ENCODE measurements around the gene PPP1R9B.

The PPP1R9B gene, protein sequence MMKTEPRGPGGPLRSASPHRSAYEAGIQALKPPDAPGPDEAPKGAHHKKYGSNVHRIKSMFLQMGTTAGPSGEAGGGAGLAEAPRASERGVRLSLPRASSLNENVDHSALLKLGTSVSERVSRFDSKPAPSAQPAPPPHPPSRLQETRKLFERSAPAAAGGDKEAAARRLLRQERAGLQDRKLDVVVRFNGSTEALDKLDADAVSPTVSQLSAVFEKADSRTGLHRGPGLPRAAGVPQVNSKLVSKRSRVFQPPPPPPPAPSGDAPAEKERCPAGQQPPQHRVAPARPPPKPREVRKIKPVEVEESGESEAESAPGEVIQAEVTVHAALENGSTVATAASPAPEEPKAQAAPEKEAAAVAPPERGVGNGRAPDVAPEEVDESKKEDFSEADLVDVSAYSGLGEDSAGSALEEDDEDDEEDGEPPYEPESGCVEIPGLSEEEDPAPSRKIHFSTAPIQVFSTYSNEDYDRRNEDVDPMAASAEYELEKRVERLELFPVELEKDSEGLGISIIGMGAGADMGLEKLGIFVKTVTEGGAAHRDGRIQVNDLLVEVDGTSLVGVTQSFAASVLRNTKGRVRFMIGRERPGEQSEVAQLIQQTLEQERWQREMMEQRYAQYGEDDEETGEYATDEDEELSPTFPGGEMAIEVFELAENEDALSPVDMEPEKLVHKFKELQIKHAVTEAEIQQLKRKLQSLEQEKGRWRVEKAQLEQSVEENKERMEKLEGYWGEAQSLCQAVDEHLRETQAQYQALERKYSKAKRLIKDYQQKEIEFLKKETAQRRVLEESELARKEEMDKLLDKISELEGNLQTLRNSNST

DNA sequence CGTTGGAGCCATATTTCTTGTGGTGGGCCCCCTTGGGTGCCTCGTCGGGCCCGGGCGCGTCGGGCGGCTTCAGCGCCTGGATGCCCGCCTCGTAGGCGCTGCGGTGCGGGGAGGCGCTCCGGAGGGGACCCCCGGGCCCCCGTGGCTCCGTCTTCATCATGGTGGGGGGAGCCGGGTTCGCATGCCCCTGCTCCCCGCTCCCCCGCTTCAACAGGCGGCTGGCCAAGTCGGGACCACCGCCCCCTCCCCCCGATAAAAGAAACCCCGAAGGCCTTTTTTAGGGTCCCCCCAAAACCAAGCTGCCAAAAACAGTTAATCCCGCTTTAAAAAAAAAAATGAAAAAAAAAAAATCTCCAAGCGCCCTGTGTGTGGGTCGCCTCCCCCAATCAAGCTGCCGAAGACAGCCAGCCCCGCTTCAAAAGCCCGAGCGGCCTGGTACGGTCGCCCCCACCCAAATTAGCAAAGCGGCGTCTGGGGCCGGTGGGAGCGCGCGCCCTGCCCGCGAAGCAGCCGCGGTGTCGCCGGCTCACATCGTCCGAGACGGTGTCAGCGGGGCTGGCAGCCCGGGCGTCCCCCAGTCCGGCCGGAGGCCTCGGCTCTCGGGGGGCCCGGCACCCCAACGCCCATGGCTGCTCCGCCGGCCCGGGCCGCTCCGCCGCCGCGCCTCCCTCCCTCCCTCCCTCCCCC lies at the start of gene PPP1R9B:
TSS of gene PPP1R9B (minus strand) at position 324 of the 687 bp plus-strand sequence. CDS start at position 160, 164 bp downstream.
- DNase-seq (ENCODE audit: low spot score): no peak

DNA sequence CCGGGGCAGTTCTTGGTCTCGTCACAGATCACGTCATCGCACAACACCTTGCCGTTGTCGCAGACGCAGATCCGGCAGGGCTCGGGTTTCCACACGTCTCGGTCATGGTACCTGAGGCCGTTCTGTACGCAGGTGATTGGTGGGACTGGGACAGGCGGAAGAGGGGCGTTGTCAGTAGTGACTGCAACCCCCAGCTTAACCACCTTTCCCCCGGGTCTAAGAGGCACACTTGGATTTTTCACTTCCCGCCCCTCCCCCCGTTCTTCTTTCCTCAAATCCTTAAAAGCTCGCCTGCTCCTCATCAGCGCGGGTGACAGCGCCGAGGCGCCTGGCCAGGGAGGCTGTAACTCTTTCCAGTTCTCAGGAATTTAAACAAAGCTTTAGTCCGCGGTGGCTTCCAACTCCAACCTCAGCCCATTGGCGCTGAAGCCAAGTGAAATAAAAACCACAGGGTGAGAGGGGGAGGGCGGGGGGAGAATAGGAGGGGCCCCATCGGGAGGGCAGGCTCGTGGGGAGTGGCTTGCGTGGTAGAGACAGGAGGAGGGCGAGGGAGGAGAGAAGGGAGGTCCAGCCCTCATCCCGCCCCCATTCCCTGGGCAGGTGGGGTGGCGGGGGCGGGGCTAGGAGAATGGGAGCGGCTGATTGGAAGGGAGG lies 49.5 kb upstream of the PPP1R9B start:
- DNase-seq (ENCODE audit: low spot score): peak; percentile 26

DNA sequence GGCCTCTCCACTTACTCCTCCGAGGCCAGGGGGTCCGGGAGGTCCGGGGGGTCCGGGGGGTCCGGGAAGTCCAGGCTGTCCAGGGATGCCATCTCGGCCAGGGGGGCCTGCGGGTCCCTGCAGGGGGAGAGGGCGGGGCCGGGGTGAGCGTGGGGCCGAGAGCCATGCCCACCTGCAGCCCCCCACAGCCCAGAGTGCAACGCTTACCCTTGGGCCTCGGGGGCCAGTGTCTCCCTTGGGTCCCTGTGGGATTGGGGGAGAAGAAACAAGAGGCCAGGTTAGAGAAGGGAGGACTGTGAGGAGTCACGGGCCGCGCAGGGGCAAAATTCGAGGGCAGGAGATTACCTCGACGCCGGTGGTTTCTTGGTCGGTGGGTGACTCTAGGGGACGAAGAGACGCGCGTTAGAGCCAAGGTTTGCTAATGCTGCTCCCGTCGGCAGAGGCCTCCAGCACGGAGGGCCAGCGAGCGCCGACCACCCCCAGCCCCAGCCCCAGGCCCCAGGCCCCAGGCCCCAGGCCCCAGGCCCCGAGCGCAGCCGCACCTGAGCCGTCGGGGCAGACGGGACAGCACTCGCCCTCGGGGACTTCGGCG lies 48.8 kb upstream of the PPP1R9B start:
- DNase-seq (ENCODE audit: low spot score): no peak

DNA sequence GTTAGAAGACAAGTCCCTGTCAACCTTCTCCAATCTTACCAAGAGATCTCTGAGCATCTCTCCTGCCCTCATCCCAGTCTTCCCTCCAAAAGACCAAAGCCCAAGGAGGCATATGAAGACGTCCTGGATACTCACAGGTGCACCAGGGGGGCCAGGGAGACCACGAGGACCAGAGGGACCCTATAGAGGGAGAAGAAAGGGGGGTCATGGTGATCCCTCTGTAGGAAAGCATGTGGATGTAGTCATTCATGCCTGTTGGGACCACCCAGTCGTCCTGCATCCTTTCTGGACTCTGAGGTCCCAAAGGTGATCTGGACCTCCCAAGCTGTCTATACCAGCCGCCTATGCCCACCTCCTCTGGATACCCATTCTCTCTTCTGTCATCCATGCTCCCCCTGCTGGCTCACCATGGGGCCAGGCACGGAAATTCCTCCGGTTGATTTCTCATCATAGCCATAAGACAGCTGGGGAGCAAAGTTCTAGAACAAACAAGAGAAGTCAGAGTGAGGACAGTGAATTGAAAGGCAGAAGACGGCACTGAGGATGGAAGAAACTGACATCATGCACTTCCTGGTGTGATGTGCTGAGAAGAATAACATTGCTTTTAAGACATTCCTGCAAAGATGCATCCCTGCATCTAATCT lies 47.7 kb upstream of the PPP1R9B start:
- DNase-seq (ENCODE audit: low spot score): peak; percentile 33

DNA sequence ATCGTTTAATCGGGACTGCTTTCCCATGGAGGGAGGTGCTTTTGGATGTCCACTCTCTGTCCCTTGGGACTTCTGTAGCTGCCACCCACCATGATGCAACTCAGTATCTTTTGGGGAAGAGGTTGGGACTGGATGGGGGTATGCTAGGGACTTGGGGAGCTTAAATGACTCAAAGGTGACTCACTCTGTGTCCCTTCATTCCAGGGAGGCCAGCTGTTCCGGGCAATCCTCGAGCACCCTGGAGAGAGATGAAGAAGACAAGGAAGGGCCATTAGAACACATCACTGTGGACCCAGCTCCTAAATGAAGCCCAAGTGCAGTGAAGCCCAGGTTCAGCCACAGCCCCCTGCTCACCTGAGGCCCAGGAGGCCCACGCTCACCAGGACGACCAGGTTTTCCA lies 46.3 kb upstream of the PPP1R9B start:
- DNase-seq (ENCODE audit: low spot score): no peak

DNA sequence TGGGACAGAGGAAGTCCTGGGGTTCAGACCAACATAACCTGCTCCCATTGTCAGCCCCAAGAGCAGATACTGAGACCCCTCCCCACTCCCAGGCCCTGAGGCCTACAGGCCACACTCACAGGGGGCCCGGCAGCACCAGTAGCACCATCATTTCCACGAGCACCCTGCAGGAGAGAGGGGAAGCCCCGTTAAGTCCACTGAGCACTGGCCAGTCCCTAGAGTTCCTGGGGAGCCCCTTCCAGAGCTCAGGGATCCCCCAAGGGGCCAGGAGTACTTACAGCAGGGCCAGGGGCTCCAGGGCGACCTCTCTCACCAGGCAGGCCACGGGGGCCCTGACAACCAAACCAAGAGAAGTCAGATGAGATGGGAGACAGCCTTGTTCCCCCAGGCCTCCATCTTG lies 45.6 kb upstream of the PPP1R9B start:
- DNase-seq (ENCODE audit: low spot score): no peak

DNA sequence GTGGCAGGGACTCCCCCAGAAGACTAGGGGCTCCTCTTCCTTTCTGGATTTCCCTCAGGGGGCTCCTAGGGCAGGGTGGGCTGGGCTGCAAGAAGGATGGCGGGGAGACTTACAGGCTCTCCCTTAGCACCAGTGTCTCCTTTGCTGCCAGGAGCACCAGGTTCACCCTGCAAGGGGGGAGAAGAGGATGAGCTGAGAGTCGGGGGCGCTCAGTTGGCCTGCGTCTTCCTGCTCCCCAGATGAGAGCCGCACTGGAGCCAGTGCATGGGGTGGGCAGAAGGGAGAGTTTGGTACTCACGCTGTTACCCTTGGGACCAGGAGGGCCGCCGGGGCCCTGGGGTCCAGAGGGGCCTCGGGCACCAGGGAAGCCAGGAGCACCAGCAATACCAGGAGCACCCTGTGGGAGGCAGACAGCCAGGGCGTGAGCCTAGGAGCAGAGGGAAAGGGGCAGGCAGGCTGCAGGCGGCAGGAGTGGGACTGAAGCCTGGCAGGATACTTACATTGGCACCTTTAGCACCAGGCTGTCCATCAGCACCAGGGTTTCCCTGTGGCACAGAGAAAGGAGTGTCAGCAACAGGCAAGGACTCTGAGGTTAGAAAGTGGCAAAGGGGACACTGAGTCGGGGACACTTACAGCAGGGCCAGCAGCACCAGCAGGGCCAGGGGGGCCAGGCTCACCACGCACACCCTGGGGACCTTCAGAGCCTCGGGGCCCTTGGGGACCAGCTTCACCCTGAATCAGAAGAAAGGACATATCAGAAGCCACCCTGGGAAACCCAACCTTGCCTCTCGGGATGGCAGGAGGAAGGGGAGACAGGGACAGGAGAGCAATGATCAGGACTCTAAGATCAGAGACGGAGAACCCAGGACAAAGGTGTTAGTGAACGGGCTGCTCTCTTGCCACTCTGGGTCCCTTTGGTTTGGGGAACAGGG lies 44.7 kb upstream of the PPP1R9B start:
- DNase-seq (ENCODE audit: low spot score): no peak

DNA sequence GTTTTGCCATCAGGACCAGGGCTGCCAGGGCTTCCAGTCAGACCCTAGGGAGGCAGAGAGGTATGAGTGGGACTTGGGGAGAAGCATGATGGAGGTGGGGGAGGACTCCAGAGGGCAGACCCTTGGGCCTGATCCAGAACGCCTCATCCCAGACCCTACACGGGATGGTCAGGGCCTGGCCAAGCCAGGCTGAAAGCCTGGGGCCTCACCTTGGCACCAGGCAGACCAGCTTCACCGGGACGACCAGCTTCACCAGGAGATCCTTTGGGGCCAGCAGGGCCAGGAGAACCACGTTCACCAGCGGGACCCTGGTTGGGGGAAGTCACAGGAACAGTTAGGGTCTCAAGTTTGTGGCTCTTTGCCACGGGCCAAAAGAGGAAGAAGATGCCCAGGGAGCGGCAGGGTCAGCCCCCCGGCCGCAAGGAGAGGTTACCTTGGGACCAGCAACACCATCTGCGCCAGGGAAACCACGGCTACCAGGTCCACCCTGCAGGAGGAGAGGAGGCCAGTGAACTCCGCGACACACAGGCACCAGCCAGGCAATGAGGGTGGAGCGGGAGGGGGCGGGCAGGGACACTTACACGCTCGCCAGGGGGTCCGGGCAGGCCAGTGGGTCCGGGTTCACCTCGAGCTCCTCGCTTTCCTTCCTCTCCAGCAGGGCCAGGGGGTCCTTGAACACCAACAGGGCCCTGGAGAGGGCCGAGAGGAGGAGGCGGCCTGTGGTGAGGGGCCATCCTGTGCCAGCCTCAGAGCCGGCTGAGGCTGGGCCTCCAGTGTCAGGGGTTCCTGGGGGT lies 43.9 kb upstream of the PPP1R9B start:
- no peak for DNase-seq (ENCODE audit: low spot score)

DNA sequence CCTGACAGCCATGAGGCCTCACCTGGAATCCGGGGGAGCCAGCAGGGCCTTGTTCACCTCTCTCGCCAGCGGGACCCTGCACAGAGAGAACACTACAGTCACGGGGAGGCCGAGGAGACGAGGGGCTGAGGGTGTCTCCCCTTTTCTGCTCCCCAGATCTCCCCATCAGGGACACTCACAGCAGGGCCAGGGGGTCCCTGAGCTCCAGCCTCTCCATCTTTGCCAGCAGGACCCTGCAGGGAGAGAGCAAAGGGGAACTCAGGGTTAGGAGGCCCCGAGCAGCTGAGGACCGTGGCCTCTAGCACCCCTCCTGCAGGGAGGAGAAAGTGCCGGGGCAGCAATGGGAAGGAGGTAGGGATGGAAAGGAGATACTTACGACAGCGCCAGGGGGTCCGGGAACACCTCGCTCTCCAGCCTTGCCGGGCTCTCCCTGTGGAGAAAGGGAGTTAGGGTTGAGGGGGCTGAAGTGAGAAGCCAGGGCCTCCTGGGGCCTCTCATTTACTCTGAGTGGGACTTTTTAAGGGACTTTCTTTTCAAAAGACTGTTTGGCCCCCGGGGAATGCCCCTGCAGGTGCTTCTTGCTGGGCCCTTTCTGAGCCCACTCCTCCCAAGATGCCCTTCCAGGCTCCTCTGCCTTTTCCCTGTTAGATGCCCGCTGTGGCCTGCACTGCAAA lies 42.3 kb upstream of the PPP1R9B start:
- no peak for DNase-seq (ENCODE audit: low spot score)

DNA sequence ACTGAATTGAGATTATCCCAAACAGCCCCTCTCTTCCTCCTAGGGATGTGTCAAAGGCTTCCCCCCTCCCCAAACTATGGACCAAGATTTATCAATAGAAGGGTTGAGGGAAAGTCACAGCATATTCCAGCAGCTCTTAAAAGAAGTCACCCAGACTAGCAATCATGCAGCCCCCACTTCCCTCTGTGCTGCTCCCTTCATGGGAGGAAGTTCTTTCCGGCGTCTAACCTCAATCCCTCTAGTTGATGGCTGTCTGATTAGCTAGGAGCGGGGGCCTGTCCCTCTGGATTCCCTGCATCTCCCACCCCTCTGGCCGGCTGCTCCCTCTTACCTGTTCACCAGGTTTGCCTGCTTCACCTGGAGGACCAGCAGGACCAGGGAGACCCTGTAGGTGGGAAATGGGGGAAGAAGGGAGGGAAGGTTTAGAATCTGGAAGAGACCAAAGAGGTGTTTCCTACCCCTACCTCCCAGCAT lies 41.7 kb upstream of the PPP1R9B start:
- DNase-seq (ENCODE audit: low spot score): no peak

DNA sequence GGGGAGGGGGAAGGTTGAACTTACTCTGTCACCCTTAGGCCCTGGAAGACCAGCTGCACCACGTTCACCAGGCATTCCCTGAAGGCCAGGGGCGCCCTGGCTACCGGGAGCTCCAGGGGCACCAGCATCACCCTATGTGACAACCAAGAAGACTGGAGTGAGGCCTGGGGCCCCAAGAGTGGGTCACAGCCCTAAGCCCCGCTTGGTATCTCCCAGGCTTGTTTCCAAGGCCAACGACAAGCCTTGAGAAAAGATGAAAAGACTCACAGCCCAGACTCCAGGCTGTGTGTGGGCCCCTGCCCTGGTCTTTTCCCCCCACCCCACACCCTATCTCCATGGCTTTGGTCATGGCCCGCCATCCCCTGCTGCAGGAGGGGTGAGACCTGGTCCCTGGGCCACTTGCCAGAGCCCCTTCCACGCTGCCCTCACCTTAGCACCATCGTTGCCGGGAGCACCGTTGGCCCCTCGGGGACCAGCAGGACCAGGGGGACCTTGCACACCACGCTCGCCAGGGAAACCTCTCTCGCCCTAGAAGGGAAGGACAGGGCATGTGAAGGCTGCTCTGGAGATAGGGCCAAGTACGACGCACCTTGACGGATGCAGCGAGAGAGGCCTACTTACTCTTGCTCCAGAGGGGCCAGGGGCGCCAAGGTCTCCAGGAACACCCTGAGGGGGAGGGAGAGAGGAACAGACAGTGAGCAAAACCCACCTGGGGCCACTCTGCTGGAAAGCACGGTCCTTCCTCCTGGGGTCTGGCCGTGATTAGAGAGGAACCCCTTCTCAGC lies 41.1 kb upstream of the PPP1R9B start:
- no peak for DNase-seq (ENCODE audit: low spot score)

DNA sequence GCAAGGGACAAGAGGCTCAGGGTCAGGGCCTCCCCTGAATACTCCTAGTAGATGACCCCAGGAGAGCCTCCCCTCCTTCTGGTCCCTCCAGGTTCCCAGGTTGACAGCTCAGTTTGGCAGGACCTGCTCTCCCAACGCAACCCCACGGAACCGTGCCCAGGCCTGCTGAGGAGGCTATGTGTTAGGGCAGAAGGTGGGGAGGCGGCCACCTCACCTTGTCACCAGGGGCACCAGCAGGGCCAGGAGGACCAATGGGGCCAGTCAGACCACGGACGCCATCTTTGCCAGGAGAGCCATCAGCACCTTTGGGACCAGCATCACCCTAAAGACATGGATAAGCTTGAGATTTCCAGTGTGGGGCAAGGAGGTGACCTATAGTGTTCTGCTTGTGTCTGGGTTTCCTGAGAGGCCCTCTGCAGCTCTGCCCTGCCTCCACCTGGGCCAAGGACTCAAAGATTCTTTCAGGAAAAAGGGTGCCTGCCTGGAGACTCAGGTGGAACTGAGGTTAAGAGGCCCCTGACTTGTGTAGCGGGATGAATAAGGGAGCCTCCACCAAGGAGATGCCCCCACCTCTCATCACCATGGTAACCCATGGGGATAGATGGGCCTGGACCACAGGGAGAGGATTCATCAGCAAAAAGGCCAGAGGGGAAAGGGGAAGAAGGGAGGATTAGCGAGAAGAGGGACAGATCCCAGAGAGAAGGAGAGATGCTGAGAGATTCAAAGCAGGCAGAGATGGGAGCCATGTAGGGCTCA lies 40.3 kb upstream of the PPP1R9B start:
- DNase-seq (ENCODE audit: low spot score): no peak

DNA sequence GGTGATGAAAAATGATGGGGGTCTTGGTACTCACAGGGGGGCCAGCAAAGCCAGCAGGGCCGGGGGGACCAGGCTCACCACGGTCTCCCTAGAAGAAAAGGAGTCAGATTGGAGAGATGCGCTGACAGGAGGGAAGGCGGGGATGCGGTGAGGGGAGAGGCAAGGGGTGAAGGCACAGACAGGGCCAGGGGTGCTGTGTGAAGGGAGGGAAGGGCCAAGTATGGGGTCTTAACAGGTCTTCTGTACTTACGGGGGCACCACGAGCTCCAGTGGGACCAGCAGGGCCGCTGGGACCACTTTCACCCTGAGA lies 39.8 kb upstream of the PPP1R9B start:
- no peak for DNase-seq (ENCODE audit: low spot score)

DNA sequence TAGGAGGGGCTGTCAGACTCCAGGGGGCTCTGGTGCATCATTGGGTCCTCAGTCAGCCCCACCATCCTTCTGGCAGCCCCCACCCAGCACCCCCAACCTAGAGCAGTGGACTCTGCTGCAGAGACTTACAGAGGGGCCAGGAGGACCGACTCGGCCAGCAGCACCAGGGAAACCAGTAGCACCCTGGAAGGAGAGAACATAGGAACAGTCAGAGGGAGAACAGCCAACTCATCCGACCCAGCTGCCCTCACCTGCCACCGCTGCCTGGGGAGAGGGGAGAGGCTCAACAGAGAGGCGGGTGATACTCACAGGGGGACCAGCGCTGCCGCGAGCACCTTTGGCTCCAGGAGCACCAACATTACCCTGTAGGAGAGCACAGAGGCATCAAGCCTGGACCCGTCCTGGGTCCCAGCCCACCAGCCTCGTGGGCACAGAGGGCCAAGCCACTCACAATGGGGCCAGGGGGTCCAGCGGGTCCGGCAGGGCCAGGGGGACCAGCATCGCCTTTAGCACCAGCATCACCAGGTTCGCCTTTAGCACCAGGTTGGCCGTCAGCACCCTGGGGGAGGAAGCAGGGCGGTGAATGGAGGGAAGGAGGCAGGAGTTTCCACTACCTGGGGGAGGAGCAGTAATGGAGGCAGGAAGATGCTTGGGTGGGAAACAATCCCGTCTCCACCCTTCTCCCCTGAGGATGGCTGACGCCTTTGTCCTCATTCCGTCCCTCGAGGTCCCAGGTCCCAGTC lies 39.2 kb upstream of the PPP1R9B start:
- DNase-seq (ENCODE audit: low spot score): no peak

DNA sequence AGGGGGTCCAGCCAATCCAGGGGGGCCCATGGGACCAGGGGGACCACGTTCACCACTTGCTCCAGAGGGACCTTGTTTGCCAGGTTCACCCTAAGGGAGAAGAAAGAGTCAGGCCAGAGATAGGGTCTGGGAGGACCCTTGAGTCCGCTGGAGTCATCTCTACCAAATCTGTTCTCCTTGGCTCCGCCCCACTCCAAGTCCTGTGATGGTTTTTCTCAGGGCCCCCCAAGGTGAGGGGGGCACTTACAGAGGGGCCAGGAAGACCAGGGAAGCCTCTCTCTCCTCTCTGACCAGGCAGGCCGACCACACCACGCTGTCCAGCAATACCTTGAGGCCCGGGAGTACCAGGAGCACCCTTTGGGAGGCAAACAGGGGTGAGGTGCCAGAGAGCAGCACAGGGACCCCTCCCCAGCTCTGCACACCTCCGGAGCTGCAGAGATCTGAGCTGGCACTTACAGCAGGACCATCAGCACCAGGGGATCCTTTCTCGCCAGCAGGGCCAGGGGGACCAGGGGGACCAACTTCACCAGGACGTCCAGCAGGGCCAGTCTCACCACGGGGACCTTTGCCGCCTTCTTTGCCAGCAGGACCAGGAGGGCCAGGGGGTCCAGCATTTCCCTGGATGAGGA lies 38.6 kb upstream of the PPP1R9B start:
- no peak for DNase-seq (ENCODE audit: low spot score)

DNA sequence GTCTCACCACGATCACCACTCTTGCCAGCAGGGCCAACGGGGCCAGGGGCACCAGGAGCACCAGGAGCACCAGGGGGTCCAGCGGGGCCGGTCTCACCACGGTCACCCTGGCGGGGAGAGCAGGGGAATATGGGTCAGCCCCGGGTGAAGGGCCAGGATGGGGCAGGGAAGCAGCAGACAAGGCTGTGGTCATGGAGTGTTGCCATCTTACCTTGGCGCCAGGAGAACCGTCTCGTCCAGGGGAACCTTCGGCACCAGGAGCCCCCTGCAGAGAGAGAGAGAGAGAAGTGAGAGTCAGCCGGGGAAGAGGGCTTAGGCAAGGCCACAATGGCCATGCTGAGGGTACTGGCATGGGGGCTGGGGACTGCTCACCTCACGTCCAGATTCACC lies 38.0 kb upstream of the PPP1R9B start:
- DNase-seq (ENCODE audit: low spot score): no peak
